IMR-90 (cell line): ENCODE data around the gene KATNB1.

Source experiments
- CTCF ChIP-seq: conservative IDR thresholded peaks from 2 replicates; pipeline ENCODE4 v1.5.1; 2012; ENCODE audit warnings: mild to moderate bottlenecking, low read depth, low read length, improper control_type of control experiment
- RFX5 ChIP-seq: IDR thresholded peaks from 2 replicates; pipeline ENCODE4 v1.8.0; 2012; ENCODE audit warnings: low read depth, mild to moderate bottlenecking, low read length, moderate library complexity

DNA sequence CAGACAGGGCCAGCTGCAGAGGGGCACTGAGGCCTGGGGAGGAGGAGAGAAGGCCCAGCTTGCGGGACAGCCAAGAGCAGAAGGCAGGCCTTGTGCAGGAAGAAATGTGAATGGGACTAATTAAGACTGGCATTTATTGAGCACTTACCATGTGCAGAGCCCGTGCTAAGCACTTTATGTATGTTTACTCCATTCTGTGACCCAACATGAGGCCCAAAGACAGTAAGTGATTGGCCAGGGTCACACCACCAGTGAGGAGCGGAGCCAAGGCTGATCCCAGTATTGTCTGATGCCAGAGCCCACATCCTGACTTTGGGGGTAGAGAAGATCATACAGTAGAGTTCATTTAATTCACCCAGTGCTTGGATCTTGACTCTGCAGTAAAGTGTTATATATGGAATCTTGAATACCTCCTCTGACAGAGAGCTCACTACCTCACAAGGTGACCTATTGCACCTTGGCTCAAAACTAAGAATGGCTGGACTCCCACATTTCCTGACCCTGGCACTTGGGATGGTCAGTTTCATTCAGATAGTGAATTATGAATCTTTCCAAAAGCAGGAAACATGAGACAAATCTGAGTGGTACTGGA lies 13.6 kb downstream of the KATNB1 start:
- no peak for TF ChIP-seq CTCF
- no peak for TF ChIP-seq RFX5
